Kidney tubule cell (primary cell): ENCODE results near the gene FTCDNL1.

ENCODE experiments used
- DNase-seq: peaks from one replicate; pipeline ENCODE4 v3.0.0-alpha.2; 2018; ENCODE audit warnings: low spot score

Gene FTCDNL1

DNA sequence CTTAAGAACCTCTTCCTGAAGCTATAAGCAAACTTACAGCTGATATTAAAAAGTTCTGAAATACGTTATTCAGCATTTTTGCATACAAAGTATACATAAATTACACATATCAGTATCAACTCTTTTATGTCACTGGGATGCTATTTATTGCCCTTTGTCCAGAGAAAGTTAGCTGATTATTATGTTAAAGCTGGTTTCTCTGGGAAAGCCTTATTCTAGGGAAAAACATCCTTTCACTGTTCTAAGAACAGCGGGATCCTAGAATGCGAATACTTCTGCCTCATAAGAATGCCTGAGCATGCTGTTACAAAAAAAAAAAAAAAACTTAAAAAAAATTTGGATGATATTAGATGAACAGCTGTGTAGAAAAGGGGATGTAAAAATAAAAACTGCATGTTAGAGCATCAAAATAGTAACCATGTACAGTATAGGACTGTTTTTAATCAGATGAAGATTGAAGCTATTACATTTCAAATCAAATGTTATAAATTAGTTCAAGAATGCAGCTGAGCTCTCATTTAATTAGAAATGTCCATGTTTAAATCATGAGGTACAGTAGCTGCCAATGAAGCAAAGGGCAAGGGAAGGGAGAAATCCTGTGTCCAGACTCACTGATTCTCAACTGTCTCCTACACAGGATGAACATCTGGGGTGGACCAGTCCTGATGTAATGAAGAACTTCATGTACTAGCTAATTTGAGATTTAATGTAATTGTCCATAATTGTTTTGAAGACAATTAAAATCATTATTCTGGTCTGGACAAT lies 8.2 kb downstream of the FTCDNL1 start:
- DNase-seq: no peak

DNA sequence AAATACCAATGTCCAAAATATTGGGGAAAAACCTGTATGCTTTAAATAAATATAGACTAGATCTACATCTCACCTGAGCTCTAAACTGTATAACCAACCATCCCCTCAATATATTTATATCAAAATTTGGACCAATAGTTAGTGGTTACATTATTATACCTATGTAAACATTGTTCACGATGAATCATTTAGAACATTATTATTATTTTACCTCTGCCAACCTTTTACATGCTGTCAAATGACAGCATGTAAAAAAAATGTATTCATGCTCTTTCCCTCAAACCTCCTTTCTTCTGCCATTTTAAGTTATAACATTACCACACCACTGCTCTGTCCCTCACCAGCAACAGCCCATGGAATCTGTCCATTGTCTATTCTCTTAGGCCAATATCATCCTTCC lies 9.6 kb downstream of the FTCDNL1 start:
- no peak for DNase-seq

- no peak for DNase-seq
Measured at GRCh38 chr2:199838399-199838798, 12.6 kb downstream of the FTCDNL1 start.

DNA sequence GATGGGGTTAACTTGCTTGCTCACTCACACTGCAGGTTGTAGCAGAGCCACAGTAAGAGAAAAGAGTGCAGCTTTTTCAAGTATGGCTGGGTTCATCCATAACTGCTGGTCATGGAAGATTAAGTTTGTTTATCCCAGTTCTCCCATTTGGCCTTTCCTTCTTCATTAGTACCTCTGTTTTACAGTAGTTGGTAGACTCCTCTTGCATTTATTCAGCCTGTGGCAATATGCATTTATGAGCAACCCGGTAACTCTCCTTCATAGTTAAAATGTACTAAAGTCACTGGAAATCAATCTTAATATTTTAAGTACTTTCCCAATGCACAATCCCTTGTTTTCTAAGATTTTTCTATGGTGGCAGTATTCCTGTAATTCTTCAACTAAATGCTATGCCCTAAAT lies 14.0 kb downstream of the FTCDNL1 start:
- no peak for DNase-seq

DNA sequence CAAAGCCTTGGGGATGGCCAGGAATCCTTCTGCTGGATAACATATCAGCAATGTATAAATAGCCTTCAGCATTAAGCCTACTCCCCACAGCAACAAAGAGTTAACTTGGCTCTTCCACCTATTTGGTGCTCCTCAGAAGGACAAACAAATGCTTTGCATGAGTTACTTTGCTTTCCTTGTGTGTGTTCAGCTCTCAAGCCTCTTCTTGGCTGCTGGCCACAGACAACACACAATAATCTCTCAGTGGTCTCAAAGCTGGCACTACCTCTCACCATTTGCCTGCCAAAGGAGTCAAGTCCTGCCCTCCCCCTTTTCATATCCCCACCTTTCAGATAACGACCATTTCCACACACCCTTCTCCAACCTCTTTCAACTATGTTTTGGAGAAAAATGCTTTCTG lies 17.5 kb downstream of the FTCDNL1 start:
- peak; percentile 31 for DNase-seq

- DNase-seq: no peak
Measured at GRCh38 chr2:199830531-199830930, 20.5 kb downstream of the FTCDNL1 start.

DNA sequence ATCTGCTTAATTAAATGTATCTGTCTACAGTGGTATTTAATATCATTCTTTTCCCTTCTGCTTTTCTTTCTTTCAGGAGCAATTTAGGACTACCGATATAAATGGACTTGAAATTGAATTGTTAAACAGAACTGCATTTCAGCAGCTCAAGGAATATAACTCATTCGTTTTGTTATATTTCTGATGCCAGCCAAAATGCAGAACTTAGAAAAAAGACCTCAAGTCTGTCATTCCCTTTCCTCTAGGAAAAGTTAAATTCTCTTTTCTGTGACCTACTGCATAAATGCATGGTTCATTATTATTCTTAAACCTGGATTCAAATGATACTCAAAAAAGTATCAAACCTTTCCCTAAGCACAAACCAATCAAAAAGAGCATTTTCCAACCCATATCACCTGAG lies 21.4 kb downstream of the FTCDNL1 start:
- no peak for DNase-seq

- DNase-seq: no peak
Measured at GRCh38 chr2:199819746-199820145, 31.2 kb downstream of the FTCDNL1 start.

- DNase-seq: no peak
Measured at GRCh38 chr2:199818754-199819153, 32.2 kb downstream of the FTCDNL1 start.

GRCh38 chr2:199818026-199818425 lies 33.0 kb downstream of the FTCDNL1 start:
- peak; percentile 20 for DNase-seq

DNA sequence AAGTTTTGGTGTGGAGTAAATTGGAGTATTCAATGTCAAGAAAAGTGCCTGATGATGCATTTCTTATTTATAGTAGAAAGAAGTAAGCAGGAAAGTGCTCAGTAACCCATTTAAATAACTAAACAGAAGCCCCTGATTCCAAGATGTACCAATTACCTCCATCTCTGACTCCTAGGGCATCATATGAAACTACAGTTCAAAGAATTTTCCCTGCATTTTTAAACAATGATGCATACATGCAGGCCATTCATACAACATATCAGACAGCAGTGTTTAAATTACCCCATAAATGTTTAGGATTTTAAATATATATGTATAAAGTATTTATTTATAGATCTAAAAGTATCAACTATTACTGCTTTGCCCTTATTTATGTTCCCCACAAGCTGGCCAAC lies 36.2 kb downstream of the FTCDNL1 start:
- peak; percentile 20 for DNase-seq

DNA sequence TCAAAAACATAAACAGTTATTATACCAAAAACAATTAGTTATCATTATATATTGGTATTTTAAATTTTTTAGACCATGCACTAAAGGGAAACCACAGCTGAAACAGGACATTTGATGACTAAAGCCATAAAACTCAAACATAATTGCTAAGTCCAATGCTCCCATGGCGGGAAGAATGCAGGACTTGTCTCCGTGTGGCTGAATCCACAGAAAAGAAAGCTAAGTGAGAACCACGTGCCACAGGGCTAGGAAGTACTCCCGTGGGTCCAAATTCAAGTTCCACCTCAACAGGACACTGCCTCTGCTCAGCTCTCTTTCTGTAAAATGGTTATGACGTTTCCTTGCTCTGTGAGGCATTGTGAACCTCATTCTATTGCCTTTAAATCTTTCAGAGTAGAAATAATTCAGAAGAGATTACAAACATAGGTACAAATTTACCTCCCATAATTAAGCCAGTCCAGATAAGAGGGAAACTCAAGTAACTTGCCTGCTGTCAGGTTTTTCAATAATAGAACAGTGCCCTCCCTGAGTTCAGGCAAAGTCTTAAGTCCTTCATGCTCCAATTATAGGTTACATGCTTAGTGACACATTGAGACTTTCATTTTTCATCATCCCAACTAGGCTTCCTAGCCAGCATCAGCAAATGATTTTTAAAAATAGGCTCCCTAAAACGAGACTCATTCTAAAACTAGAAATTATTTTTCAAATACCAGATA lies 36.7 kb downstream of the FTCDNL1 start:
- peak; percentile 21 for DNase-seq

GRCh38 chr2:199812493-199812892 lies 38.5 kb downstream of the FTCDNL1 start:
- DNase-seq: no peak

GRCh38 chr2:199811346-199811745 lies 39.6 kb downstream of the FTCDNL1 start:
- DNase-seq: peak; percentile 81

- DNase-seq: no peak
Measured at GRCh38 chr2:199810422-199811171, 40.4 kb downstream of the FTCDNL1 start.

GRCh38 chr2:199807966-199808365 lies 43.0 kb downstream of the FTCDNL1 start:
- no peak for DNase-seq

- DNase-seq: no peak
Measured at GRCh38 chr2:199806179-199806578, 44.8 kb downstream of the FTCDNL1 start.

GRCh38 chr2:199804831-199805230 lies 46.2 kb downstream of the FTCDNL1 start:
- no peak for DNase-seq

- peak; percentile 8 for DNase-seq
Measured at GRCh38 chr2:199798831-199799580, 52.0 kb downstream of the FTCDNL1 start.

GRCh38 chr2:199797431-199798403 lies 53.3 kb downstream of the FTCDNL1 start:
- DNase-seq: peak; percentile 64

- no peak for DNase-seq
Measured at GRCh38 chr2:199792381-199792780, 58.6 kb downstream of the FTCDNL1 start.
